ENCODE measurements around the gene DCC.

GRCh38 chr18:53556450-53556849 lies 1216.5 kb downstream of the DCC start:
- TF ChIP-seq, protein P1, sequence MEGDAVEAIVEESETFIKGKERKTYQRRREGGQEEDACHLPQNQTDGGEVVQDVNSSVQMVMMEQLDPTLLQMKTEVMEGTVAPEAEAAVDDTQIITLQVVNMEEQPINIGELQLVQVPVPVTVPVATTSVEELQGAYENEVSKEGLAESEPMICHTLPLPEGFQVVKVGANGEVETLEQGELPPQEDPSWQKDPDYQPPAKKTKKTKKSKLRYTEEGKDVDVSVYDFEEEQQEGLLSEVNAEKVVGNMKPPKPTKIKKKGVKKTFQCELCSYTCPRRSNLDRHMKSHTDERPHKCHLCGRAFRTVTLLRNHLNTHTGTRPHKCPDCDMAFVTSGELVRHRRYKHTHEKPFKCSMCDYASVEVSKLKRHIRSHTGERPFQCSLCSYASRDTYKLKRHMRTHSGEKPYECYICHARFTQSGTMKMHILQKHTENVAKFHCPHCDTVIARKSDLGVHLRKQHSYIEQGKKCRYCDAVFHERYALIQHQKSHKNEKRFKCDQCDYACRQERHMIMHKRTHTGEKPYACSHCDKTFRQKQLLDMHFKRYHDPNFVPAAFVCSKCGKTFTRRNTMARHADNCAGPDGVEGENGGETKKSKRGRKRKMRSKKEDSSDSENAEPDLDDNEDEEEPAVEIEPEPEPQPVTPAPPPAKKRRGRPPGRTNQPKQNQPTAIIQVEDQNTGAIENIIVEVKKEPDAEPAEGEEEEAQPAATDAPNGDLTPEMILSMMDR (conservative IDR thresholded peaks at IDR 0.05; ENCODE audit: low read depth, low read length) = no peak
- TF ChIP-seq EZH2 (IDR thresholded peaks at IDR 0.05; ENCODE audit: low read length, unreplicated experiment) = no peak
- no peak for TF ChIP-seq EZH2phosphoT487 (IDR thresholded peaks at IDR 0.05; ENCODE audit: borderline replicate concordance, low read length)

Measured in PC-3 (cell line).